ENCODE measurements around the gene RENBP.
"Not testable (repeated sequence)": the region's sequence is repeated elsewhere in the genome, so short reads cannot be mapped to it uniquely, and the experiment has no call there.

The RENBP gene

DNA sequence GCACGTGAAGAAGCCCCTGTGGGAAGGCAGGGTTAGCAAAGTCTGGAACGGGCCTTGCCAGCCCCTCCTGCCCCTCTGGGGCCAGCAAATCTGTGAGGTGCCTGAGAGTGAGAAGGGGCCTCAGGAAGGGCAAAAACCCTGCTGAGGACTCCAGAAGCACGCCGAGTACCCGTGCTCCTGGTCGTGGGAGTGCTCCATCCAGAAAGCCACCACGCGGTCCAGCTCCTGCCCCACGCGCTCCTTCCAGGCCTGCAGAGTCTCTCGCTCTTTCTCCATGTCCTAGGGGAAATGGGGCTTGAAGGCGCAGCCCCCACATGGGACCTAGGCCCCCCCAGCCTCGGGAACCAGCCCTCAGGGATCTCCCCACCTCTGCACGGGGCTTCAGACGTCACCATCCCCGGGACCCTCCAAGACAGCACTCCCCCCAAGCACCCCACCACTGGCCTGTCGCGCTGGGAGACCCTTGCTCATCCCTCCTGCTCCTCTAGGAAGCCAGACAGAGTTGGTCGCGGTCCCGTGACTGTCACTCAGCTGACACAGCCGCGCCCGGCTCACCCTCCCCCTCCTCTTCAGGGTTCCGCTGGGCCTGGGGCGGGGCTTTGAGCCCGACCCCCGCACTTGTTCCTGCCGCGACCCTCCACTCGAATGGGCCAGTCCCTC, at the start of gene RENBP:
Gene RENBP (minus strand): TSS at position 504 of the 660 bp plus-strand sequence. CDS start 33 bp downstream, at position 471.
- no peak for DNase-seq

DNA sequence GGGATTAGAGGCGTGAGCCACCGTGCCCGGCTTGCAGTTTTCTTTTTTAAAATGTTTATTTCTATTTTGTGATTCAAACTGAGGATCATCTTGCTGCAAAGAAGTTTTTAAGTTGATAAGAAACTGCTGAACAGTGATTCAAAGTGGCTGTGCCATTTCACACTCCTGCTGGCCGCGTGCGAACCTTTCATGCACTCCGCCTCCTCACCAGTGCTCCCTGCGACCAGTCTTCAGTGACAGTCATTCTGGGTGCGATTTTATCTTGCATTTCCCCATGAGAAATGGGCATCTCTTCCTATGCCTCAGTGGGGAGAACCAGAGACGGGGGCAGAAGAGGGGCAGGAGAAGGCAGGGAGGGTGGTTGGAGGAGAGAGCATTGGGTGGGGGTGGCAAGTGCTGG, 49.5 kb upstream of the RENBP start:
- DNase-seq = no peak

DNA sequence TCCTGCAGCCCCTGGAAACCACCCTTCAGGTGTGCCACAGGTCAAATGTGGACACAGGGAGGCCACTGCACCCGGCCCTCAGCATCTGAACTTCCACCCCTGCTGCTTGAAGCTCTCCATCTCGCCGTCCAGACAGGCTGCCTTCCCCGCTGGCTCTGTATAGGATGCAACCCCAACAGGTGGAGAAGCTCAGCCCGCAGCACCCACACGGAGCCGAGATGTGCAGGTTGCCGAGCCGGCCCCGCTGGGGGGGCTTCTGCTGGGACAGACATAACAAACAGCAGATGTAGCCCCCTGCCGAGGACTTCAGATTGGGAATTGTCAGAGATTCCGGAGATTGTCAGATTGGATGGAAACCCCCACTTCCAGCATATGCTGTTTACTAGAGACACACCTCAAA, 48.6 kb upstream of the RENBP start:
- no peak for DNase-seq

DNA sequence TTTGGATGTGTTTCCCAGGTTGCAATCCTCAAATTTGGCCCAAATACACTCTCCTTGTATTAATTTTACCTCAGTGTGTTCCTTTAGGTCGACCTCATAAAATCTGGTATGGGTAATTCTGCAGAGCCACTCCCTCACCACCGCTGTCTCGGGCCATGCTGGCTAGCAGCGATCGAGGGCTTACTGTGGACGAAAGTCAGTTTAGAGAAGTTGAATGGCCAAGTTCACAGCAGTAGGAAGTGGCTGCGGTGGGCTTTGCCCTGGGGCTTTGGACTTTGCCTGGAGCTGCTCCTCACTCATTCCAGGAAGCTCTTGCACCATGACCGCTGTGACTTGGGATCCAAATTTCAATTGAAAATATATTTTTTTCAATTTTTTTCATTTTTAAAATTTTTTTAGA, 47.7 kb upstream of the RENBP start:
- DNase-seq = no peak

DNA sequence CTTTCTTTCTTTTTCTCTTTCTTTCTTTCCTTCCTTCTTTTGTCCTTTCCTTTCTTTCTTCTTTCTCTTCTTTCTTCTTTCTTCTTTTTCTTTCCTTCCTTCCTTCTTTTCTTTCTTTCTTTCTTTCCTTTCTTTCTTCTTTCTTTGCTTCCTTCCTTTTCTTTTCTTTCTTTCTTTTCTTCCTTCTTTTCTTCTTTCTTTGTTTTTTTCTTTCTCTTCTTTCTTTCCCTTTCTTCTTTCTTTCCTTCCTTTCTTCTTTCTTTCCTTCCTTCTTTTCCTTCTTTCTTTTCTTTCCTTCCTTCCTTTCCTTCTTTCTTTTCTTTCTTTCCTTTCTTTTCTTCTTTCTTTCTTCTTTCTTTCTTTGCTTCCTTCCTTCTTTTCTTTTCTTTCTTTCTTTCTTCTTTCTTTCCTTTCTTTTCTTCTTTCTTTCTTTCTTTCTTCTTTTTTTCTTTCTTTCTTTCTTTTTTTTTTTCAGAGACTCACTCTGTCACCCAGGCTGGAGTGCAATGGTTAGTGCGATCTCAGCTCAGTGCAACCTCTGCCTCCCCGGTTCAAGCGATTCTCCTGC, 46.7 kb upstream of the RENBP start:
- no peak for DNase-seq

DNA sequence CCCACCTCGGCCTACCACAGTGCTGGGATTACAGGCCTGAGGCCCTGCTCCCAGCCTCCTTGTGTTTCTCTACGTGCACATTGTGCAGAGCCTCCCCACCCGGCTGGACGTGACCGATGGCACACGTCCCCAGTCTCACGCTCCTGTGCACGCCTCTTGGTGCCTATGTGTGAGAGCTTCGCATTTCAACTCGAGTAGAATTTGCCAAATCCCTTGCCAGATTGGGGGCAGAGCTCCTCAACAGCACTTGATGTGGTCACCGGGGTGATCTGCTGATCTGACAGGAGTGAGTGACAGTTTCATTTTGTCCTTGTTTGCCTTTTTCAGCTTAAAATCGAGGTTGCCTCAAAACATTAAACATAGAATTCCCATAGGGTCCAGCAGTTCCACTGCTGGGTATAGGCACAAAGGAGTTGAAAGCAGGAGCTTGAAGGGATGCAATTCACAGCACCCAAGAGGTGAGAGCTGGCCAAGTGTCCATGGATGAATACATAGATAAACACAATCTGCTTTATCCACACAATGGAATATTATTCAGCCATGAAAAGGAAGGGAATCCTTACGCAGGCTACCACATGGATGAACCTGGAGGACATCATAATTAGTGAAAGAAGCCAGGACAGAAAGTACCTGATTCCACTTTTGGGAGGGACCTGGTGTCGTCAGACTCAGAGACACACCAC, 45.7 kb upstream of the RENBP start:
- no peak for DNase-seq

DNA sequence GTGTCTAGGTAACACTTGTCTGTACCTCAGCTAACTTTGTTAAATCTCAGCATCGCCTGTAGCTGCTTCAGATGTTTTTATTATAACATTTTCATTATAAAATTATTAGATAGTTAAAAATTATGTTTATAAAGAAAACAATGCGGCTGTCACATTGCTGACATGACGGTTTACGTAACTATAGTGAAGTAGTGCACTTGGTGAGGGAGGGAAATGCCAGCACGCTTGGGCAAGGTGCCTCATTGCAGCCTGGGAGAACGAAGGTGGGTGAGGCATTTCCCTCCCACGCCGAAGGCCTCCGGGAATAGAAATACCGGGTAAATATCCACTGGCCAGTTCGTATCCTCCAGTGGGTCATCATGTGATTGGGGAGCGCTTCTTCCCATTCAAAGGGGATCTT, 44.0 kb upstream of the RENBP start:
- no peak for DNase-seq

- DNase-seq = no peak
These were observed 40.1 kb upstream of the RENBP start for GRCh38 chrX:153984351-153985178.

DNA sequence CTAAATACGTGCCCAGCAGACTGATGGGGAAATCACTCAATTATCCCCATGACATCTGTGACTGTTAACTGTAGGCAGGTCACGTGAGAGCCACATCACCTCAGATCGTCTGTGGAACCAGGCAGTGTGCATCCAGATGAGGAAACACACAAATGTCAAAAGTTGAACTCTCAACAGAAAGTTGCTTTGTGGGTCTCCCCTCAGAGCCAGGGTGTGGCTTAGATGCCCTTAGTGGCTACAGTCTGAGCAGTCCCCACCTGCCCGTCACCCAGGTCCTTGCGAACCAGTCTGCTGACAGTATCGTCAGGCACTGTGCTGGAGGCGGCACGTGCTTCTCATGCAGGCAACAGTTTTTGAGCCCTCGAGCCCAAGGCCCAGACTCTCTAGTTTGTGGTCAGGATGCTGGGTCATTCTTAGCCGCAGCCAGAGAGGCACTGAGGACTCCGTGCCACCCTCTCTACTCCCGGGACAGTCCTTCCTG, 38.9 kb upstream of the RENBP start:
- DNase-seq = no peak

DNA sequence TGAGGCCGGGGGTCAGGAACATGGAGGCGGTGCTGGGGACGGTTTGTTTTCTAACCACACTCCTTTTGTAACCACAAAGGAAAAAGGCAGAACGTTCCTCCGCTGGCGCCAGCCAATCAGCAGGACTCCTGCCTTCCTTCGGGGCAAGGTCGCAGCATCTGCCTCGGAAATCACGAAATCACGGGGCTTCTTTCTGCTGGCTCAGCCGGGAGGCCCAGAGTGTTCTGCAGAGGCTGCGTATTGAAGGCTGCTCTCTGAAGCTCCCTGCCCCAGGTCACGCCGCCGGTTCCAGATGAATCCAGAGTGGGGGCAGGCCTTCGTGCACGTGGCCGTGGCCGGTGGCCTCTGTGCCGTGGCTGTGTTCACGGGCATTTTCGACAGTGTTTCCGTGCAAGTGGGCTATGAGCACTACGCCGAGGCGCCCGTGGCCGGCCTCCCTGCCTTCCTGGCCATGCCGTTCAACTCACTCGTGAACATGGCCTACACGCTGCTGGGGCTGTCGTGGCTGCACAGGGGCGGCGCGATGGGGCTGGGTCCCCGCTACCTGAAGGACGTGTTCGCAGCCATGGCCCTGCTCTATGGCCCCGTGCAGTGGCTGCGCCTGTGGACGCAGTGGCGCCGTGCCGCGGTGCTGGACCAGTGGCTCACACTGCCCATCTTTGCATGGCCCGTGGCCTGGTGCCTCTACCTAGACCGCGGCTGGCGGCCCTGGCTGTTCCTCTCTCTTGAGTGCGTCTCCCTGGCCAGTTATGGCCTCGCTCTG, 37.5 kb upstream of the RENBP start:
- DNase-seq = no peak

DNA sequence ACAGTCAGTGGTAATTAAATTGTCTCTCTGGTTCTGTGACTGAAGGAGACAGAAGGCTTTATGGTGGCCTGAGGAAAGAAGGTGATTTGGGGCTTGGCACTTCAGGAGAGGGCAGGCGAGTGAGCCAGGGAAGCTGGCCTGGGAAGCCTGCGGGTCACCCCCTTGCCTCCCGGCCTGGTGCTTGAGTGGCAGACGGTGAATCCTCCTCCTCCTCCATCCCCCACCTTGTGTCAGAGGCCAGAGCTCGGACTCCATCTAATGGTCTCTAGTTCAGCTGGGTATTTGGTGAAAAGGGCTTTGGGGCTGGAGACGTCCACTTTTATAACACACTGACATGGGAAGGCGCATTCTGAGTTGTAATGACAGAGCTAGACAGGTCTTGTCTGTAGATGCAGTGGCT, 36.8 kb upstream of the RENBP start:
- DNase-seq = no peak

DNA sequence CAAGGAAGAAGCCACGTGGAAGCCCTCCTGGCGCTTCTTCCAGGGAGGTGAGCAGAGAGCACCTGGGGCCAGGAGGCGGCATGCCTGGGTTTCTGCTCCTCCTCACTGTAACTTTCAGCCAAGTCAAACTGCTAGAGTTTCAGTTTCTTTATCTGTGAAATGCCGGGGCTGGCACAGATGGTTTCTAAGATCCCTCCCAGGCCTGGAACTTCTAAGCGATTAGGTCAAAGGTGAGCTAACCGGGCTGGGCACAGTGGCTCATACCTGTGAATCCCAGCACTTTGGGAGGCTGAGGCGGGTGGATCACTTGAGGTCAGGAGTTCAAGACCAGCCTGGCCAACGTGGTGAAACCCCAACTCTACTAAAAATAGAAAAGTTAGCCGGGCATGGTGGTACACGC, 36.0 kb upstream of the RENBP start:
- not testable (repeated sequence) for DNase-seq

- no peak for DNase-seq
These were observed 30.4 kb upstream of the RENBP start for GRCh38 chrX:153974726-153975286.

- no peak for DNase-seq
These were observed 29.7 kb upstream of the RENBP start for GRCh38 chrX:153974003-153974725.

GRCh38 chrX:153973127-153974002, 28.9 kb upstream of the RENBP start:
- DNase-seq = no peak

DNA sequence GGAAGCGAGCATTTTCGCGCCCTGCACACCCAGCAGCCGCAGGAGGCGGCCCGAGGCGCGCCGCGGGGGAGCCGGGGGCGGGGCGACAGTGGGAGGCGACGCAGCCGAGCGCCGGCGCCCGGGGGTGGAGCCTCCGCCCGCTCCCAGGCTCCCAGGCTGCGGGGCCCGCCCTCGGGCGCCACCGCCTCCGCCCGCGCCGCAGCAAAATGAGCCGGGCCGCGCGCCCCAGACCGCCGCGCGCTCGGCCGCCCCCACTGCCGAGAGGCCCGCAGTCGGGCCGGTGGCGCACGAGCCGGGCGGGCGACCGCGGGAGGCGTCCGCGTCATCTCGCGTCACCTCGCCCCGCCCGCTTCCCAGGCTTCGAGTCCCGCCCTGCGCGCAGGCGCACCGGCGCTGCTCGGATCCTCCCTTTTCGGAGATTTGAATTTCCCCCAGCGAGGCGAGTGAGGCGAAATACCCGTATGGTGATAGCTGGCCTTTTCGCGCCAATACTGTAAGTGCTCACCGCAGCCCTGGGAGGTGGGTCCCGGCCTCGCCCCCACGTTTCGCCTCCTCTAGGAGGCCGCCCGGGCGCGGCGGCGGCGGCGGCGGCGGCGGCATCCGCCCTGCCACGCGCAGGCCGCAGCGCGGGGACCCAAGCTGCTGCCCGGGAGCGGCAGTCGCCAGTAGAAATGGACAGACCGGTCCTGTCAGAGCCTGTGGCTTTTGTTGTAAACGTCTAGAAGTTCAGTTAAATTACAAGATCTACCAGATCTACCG, 28.1 kb upstream of the RENBP start, which contains the start of gene TMEM187:
Gene TMEM187 (plus strand): TSS at position 387 of the 759 bp plus-strand sequence. CDS start 9,309 bp downstream, outside the sequence.
- peak; percentile 80 for DNase-seq

GRCh38 chrX:153971450-153972367, 27.3 kb upstream of the RENBP start, which contains the start of gene HCFC1:
TSS of gene HCFC1 (minus strand) at chrX:153971818. CDS start at chrX:153970840, 978 bp downstream.
- DNase-seq = peak; percentile 80

GRCh38 chrX:153971124-153971449, 26.6 kb upstream of the RENBP start:
- DNase-seq = peak; percentile 54

Data from T1000 (cell line).